HEK293 (cell line): ENCODE measurements around the gene ABHD16A.
A peak's percentile ranks its signal among the peaks of the same experiment; 100 is the strongest.

Experiments used
- CTCF ChIA-PET: fragments of 350-600 bp; formaldehyde crosslinking; extraction: SDS; loops from one replicate; lab custom pipeline; 2021; ENCODE audit warnings: antibody characterized with exemption; lab: Yijun Ruan, JAX
- POLR2A ChIA-PET: fragments of 300-600 bp; formaldehyde crosslinking; extraction: SDS; loops from one replicate; lab custom pipeline; 2020; ENCODE audit warnings: antibody characterized with exemption, inconsistent platforms; lab: Yijun Ruan, JAX
- H3K27ac ChIP-seq: fragments of 200-500 bp; sonication (Bioruptor generic); 2 replicates; pipeline ENCODE4 v1.5.1; 2014; ENCODE audit warnings: low read depth, low read length, control low read depth, inconsistent platforms; ENCODE audit errors: extremely low read depth
- H3K36me3 ChIP-seq, 2 experiments: fragments of 200-500 bp in 1 of 2; sonication (Bioruptor generic) in 1 of 2; 1 replicate in 1 of 2; 2 replicates in 1 of 2; pipeline ENCODE4 v1.5.1; 2014 to 2017; ENCODE audit warnings: inconsistent platforms in 2 of 2, low read length in 2 of 2; ENCODE audit not compliant: control insufficient read depth in 2 of 2, insufficient read depth in 1 of 2
- H3K4me1 ChIP-seq: fragments of 200-500 bp; sonication (Bioruptor generic); 2 replicates; pipeline ENCODE4 v1.5.1; 2014; ENCODE audit warnings: mild to moderate bottlenecking, low read length, inconsistent platforms; ENCODE audit not compliant: control insufficient read depth, insufficient read depth
- H3K4me3 ChIP-seq: 2 replicates; pipeline ENCODE4 v1.5.1; 2011; ENCODE audit warnings: low read depth, mild to moderate bottlenecking, control low read depth, low read length, moderate library complexity
- H3K9me3 ChIP-seq: fragments of 200-500 bp; sonication (Bioruptor generic); 2 replicates; pipeline ENCODE4 v1.5.1; 2014; ENCODE audit warnings: low read depth, low read length, inconsistent platforms; ENCODE audit not compliant: control insufficient read depth, insufficient read depth
- GFI1B ChIP-seq: fragments of 450-650 bp; formaldehyde crosslinking; IDR thresholded peaks from 2 replicates; pipeline ENCODE4 v1.5.1; 2016; ENCODE audit warnings: missing biosample characterization, missing genetic modification characterization
- MZF1 ChIP-seq: fragments of 450-650 bp; formaldehyde crosslinking; IDR thresholded peaks from 2 replicates; pipeline ENCODE4 v1.5.1; 2017; ENCODE audit warnings: missing biosample characterization, missing genetic modification characterization, borderline replicate concordance
- PRDM1 ChIP-seq: fragments of 450-650 bp; formaldehyde crosslinking; IDR thresholded peaks from 2 replicates; pipeline ENCODE4; 2016; ENCODE audit warnings: missing biosample characterization, missing genetic modification characterization
- ZBTB1 ChIP-seq: fragments of 450-650 bp; formaldehyde crosslinking; IDR thresholded peaks from 2 replicates; pipeline ENCODE4 v1.5.1; 2016; ENCODE audit warnings: missing biosample characterization, missing genetic modification characterization
- ZBTB17 ChIP-seq: fragments of 450-650 bp; formaldehyde crosslinking; IDR thresholded peaks from 2 replicates; pipeline ENCODE4 v1.5.1; 2016; ENCODE audit warnings: missing biosample characterization, missing genetic modification characterization
- ZNF121 ChIP-seq: fragments of 450-650 bp; formaldehyde crosslinking; IDR thresholded peaks from 2 replicates; pipeline ENCODE4 v1.5.1; 2016; ENCODE audit warnings: missing biosample characterization, missing genetic modification characterization
- ZNF146 ChIP-seq: fragments of 450-650 bp; formaldehyde crosslinking; IDR thresholded peaks from 2 replicates; pipeline ENCODE4 v1.5.1; 2016; ENCODE audit warnings: missing biosample characterization, missing genetic modification characterization
- ZNF157 ChIP-seq: fragments of 450-650 bp; formaldehyde crosslinking; IDR thresholded peaks from 2 replicates; pipeline ENCODE4 v1.5.1; 2016; ENCODE audit warnings: missing biosample characterization, missing genetic modification characterization
- ZNF350 ChIP-seq: fragments of 450-650 bp; formaldehyde crosslinking; IDR thresholded peaks from 2 replicates; pipeline ENCODE4 v1.5.0; 2017; ENCODE audit warnings: missing biosample characterization, mild to moderate bottlenecking, missing genetic modification characterization
- ZNF366 ChIP-seq: fragments of 450-650 bp; formaldehyde crosslinking; conservative IDR thresholded peaks from 2 replicates; pipeline ENCODE4 v1.5.1; 2016; ENCODE audit warnings: missing biosample characterization, missing genetic modification characterization
- ZNF394 ChIP-seq: fragments of 450-650 bp; formaldehyde crosslinking; IDR thresholded peaks from 2 replicates; pipeline ENCODE4 v1.5.1; 2016; ENCODE audit warnings: missing biosample characterization, missing genetic modification characterization, mild to moderate bottlenecking, moderate library complexity, borderline replicate concordance
- ZNF416 ChIP-seq: fragments of 450-650 bp; formaldehyde crosslinking; IDR thresholded peaks from 2 replicates; pipeline ENCODE4 v1.5.1; 2016; ENCODE audit warnings: missing biosample characterization, missing genetic modification characterization
- ZNF571 ChIP-seq: fragments of 450-650 bp; formaldehyde crosslinking; IDR thresholded peaks from 2 replicates; pipeline ENCODE4 v1.5.0; 2017; ENCODE audit warnings: missing biosample characterization, missing genetic modification characterization
- ZNF600 ChIP-seq: fragments of 450-650 bp; formaldehyde crosslinking; IDR thresholded peaks from 2 replicates; pipeline ENCODE4 v1.5.1; 2016; ENCODE audit warnings: missing biosample characterization, missing genetic modification characterization
- ZNF664 ChIP-seq: fragments of 450-650 bp; formaldehyde crosslinking; IDR thresholded peaks from 2 replicates; pipeline ENCODE4 v1.5.1; 2016; ENCODE audit warnings: missing biosample characterization, missing genetic modification characterization
- ZNF768 ChIP-seq: fragments of 450-650 bp; formaldehyde crosslinking; IDR thresholded peaks from 2 replicates; pipeline ENCODE4 v1.5.1; 2018; ENCODE audit warnings: missing biosample characterization, mild to moderate bottlenecking, missing genetic modification characterization
- ZNF843 ChIP-seq: fragments of 450-650 bp; formaldehyde crosslinking; IDR thresholded peaks from 2 replicates; pipeline ENCODE4 v1.5.1; 2016; ENCODE audit warnings: missing biosample characterization, missing genetic modification characterization
- ZXDB ChIP-seq: fragments of 450-650 bp; formaldehyde crosslinking; IDR thresholded peaks from 2 replicates; pipeline ENCODE4 v1.5.1; 2016; ENCODE audit warnings: missing biosample characterization, missing genetic modification characterization
- TF ChIP-seq, protein P1 (sequence below): fragments of 450-650 bp; formaldehyde crosslinking; conservative IDR thresholded peaks from 2 replicates; pipeline ENCODE4 v1.5.1; 2016; ENCODE audit warnings: low read depth, missing biosample characterization, missing genetic modification characterization
- TF ChIP-seq, protein P2 (sequence below): fragments of 450-650 bp; formaldehyde crosslinking; IDR thresholded peaks from 2 replicates; pipeline ENCODE4 v1.5.1; 2016; ENCODE audit warnings: missing biosample characterization, missing genetic modification characterization
- TF ChIP-seq, protein P3 (sequence below): IDR thresholded peaks from 2 replicates; pipeline ENCODE4 v1.6.1; 2011; ENCODE audit warnings: mild to moderate bottlenecking, low read depth, low read length, borderline replicate concordance
- TF ChIP-seq, protein P4 (sequence below): fragments of 450-650 bp; formaldehyde crosslinking; IDR thresholded peaks from 2 replicates; pipeline ENCODE4 v1.5.1; 2016; ENCODE audit warnings: missing biosample characterization, missing genetic modification characterization
- TF ChIP-seq, protein P5 (sequence below): fragments of 450-650 bp; formaldehyde crosslinking; IDR thresholded peaks from 2 replicates; pipeline ENCODE4 v1.5.1; 2016; ENCODE audit warnings: missing biosample characterization, missing genetic modification characterization, low read depth

ABHD16A gene

DNA sequence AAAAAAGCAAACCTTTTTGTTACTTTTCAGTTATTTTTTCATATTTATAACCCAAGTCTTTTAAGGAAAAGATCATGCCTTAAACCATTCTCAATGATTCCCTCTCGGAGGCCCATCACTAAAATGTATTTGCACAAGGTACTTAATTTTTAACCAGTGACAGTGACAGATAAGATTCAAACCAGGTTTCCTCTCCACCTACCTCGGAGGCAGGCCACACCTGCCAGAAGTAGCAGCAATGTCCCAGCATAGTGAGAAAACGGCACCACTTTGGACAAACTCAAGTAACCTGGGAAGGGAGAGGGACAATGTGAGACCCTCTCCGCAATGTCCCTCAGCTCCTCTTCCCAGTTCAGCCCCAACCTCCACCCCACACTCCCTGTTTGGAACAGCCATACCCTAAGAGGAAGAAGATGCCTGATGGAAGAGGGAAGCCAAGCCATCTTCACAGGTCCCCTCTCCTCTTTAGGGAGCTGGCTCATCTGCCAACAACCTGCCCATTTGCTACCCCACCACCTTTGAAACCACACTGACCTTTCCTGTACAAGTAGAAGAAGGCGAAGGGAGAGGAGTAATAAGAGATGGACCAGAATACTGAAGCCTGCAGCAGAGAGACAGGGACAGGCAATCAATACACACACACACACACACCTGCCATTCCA is 2.3 kb downstream of the ABHD16A start:
- TF ChIP-seq ZNF157 (tag by site-specific recombination) (peak; percentile 56; the same call in 1 of the 2 replicates), ZNF146 (tag by site-specific recombination) (no peak)
- TF ChIP-seq, all 188 proteins: peak for 1
- no peaks in the 10 kb centered on the region for H3K9me3 ChIP-seq
- no peak overlapping the region for H3K4me3 ChIP-seq
- CTCF ChIA-PET, result interaction anchor here (1.1 to 1.8 kb wide), 3 partner anchors 11 to 69 kb away, joined by 3 to 9 read pairs (median 6); no protein-coding TSS in a partner anchor
- no peaks in the 10 kb centered on the region for H3K4me1 ChIP-seq
- no peak overlapping the region for H3K27ac ChIP-seq
- POLR2A ChIA-PET, result interaction anchor here (0.6 to 0.9 kb wide), 2 partner anchors 16 to 162 kb away, joined by 3 read pairs; partner anchors contain the start of gene NEU1
- H3K36me3 ChIP-seq, result peaks cover 4 to 21% of the 10 kb centered on the region in 2 experiments; a peak in 2 of 3 replicates

DNA sequence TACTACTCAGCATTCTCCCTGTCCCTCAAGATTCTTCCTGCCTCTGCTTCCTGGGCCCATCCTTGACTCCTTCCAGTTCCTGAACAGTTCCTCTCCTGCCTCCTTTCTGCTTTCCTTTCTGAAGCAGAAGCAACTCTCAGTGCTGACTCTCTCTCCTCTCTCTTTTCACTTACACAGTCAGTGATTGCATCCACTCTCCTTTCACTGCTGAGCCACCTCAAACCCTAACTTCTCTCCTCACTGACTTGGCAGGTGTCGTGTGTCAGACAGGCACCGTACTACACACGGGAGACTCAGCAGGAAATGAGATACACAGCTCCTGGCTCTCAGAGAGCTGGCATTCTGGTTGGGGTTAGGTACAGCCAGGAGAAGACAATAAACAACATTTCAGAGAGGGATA is 5.6 kb downstream of the ABHD16A start:
- ChIA-PET CTCF (interaction anchor here (0.7 to 1.0 kb wide), 2 partner anchors 8 to 151 kb away, joined by 3 to 4 read pairs; partner anchors contain the start of gene ATP6V1G2), POLR2A (interaction anchor here (0.5 kb wide), 1 partner anchor 138 kb away, joined by 4 read pairs; no protein-coding TSS in a partner anchor)
- H3K4me3 ChIP-seq, result no peak overlapping the region
- no peaks in the 10 kb centered on the region for H3K9me3 ChIP-seq
- H3K36me3 ChIP-seq, result peaks cover 4 to 42% of the 10 kb centered on the region in 2 experiments; a peak in 2 of 3 replicates
- H3K4me1 ChIP-seq, result no peaks in the 10 kb centered on the region
- H3K27ac ChIP-seq, result no peak overlapping the region
- TF ChIP-seq, protein P1, sequence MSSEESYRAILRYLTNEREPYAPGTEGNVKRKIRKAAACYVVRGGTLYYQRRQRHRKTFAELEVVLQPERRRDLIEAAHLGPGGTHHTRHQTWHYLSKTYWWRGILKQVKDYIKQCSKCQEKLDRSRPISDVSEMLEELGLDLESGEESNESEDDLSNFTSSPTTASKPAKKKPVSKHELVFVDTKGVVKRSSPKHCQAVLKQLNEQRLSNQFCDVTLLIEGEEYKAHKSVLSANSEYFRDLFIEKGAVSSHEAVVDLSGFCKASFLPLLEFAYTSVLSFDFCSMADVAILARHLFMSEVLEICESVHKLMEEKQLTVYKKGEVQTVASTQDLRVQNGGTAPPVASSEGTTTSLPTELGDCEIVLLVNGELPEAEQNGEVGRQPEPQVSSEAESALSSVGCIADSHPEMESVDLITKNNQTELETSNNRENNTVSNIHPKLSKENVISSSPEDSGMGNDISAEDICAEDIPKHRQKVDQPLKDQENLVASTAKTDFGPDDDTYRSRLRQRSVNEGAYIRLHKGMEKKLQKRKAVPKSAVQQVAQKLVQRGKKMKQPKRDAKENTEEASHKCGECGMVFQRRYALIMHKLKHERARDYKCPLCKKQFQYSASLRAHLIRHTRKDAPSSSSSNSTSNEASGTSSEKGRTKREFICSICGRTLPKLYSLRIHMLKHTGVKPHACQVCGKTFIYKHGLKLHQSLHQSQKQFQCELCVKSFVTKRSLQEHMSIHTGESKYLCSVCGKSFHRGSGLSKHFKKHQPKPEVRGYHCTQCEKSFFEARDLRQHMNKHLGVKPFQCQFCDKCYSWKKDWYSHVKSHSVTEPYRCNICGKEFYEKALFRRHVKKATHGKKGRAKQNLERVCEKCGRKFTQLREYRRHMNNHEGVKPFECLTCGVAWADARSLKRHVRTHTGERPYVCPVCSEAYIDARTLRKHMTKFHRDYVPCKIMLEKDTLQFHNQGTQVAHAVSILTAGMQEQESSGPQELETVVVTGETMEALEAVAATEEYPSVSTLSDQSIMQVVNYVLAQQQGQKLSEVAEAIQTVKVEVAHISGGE (tag by site-specific recombination), result no peak
- TF ChIP-seq ZNF394, result no peak
- no peak for TF ChIP-seq ZXDB (tag by site-specific recombination)
- TF ChIP-seq ZNF121 (tag by site-specific recombination), result no peak
- no peak for TF ChIP-seq ZNF664 (tag by site-specific recombination)
- TF ChIP-seq GFI1B (tag by site-specific recombination), result no peak
- TF ChIP-seq, protein P2, sequence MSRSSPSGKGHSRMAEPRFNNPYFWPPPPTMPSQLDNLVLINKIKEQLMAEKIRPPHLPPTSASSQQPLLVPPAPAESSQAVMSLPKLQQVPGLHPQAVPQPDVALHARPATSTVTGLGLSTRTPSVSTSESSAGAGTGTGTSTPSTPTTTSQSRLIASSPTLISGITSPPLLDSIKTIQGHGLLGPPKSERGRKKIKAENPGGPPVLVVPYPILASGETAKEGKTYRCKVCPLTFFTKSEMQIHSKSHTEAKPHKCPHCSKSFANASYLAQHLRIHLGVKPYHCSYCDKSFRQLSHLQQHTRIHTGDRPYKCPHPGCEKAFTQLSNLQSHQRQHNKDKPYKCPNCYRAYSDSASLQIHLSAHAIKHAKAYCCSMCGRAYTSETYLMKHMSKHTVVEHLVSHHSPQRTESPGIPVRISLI (tag by site-specific recombination), result no peak
- no peak for TF ChIP-seq MZF1
- no peak for TF ChIP-seq ZBTB1 (tag by site-specific recombination)
- no peak for TF ChIP-seq ZNF843 (tag by site-specific recombination)
- no peak for TF ChIP-seq ZNF768 (tag by site-specific recombination)
- TF ChIP-seq ZNF571 (tag by site-specific recombination), result no peak
- peak; percentile 58; the same call in 1 of the 2 replicates for TF ChIP-seq ZBTB17 (tag by site-specific recombination)
- TF ChIP-seq, protein P3, sequence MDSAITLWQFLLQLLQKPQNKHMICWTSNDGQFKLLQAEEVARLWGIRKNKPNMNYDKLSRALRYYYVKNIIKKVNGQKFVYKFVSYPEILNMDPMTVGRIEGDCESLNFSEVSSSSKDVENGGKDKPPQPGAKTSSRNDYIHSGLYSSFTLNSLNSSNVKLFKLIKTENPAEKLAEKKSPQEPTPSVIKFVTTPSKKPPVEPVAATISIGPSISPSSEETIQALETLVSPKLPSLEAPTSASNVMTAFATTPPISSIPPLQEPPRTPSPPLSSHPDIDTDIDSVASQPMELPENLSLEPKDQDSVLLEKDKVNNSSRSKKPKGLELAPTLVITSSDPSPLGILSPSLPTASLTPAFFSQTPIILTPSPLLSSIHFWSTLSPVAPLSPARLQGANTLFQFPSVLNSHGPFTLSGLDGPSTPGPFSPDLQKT, result no peak
- no peak for TF ChIP-seq ZNF350
- peak; percentile 33 for TF ChIP-seq ZNF366 (tag by site-specific recombination)
- peak; percentile 100 for TF ChIP-seq PRDM1 (tag by site-specific recombination)
- TF ChIP-seq ZNF416 (tag by site-specific recombination), result no peak
- TF ChIP-seq, protein P4, sequence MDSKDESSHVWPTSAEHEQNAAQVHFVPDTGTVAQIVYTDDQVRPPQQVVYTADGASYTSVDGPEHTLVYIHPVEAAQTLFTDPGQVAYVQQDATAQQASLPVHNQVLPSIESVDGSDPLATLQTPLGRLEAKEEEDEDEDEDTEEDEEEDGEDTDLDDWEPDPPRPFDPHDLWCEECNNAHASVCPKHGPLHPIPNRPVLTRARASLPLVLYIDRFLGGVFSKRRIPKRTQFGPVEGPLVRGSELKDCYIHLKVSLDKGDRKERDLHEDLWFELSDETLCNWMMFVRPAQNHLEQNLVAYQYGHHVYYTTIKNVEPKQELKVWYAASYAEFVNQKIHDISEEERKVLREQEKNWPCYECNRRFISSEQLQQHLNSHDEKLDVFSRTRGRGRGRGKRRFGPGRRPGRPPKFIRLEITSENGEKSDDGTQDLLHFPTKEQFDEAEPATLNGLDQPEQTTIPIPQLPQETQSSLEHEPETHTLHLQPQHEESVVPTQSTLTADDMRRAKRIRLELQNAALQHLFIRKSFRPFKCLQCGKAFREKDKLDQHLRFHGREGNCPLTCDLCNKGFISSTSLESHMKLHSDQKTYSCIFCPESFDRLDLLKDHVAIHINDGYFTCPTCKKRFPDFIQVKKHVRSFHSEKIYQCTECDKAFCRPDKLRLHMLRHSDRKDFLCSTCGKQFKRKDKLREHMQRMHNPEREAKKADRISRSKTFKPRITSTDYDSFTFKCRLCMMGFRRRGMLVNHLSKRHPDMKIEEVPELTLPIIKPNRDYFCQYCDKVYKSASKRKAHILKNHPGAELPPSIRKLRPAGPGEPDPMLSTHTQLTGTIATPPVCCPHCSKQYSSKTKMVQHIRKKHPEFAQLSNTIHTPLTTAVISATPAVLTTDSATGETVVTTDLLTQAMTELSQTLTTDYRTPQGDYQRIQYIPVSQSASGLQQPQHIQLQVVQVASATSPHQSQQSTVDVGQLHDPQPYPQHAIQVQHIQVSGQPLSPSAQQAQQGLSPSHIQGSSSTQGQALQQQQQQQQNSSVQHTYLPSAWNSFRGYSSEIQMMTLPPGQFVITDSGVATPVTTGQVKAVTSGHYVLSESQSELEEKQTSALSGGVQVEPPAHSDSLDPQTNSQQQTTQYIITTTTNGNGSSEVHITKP (tag by site-specific recombination), result no peak
- TF ChIP-seq ZNF600 (tag by site-specific recombination), result peak; percentile 64; the same call in 1 of the 2 replicates
- TF ChIP-seq, protein P5, sequence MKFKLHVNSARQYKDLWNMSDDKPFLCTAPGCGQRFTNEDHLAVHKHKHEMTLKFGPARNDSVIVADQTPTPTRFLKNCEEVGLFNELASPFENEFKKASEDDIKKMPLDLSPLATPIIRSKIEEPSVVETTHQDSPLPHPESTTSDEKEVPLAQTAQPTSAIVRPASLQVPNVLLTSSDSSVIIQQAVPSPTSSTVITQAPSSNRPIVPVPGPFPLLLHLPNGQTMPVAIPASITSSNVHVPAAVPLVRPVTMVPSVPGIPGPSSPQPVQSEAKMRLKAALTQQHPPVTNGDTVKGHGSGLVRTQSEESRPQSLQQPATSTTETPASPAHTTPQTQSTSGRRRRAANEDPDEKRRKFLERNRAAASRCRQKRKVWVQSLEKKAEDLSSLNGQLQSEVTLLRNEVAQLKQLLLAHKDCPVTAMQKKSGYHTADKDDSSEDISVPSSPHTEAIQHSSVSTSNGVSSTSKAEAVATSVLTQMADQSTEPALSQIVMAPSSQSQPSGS (tag by site-specific recombination), result no peak
